GM18505 (cell line): ENCODE measurements around the gene VPS72.

Experiments
- ATAC-seq: cut with Tn5 transposase; IDR thresholded peaks from one replicate; pipeline ENCODE4 v1.9.1; 2021; ENCODE audit not compliant: unreplicated experiment
- POLR2A ChIP-seq: IDR thresholded peaks from 4 replicates; pipeline ENCODE4 v1.6.1; 2011; ENCODE audit warnings: borderline replicate concordance; ENCODE audit not compliant: insufficient read depth, insufficient read length; ENCODE audit errors: extremely low read depth

Gene VPS72

GRCh38 chr1:151146412-151147131 is 43.4 kb downstream of the VPS72 start, which contains the start of gene SEMA6C:
TSS of gene SEMA6C (minus strand) at chr1:151146631. CDS start at chr1:151142621, 4,010 bp downstream.
- peak; percentile 92 for ATAC-seq
- TF ChIP-seq POLR2A = peak; percentile 35

DNA sequence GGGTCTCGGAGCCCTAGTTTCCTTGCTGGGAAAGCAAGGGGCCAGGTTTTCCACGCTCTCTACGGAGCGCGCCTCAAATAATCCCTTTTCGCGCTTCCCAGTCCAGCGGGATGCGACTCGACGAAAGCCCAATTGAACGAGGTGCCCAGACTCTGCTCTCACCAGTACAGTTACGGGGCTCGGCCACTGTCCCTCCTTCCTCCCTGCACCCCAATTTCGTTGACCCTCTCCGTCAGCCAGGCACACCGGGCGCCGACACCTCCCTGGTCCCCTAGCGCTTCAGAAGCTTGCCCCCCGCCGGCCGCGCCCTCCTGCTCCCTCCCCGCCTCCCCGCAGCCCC is 44.0 kb downstream of the VPS72 start:
- ATAC-seq = peak; percentile 6
- TF ChIP-seq POLR2A = no peak

GRCh38 chr1:151145304-151146071 is 44.5 kb downstream of the VPS72 start:
- no peak for TF ChIP-seq POLR2A
- no peak for ATAC-seq

DNA sequence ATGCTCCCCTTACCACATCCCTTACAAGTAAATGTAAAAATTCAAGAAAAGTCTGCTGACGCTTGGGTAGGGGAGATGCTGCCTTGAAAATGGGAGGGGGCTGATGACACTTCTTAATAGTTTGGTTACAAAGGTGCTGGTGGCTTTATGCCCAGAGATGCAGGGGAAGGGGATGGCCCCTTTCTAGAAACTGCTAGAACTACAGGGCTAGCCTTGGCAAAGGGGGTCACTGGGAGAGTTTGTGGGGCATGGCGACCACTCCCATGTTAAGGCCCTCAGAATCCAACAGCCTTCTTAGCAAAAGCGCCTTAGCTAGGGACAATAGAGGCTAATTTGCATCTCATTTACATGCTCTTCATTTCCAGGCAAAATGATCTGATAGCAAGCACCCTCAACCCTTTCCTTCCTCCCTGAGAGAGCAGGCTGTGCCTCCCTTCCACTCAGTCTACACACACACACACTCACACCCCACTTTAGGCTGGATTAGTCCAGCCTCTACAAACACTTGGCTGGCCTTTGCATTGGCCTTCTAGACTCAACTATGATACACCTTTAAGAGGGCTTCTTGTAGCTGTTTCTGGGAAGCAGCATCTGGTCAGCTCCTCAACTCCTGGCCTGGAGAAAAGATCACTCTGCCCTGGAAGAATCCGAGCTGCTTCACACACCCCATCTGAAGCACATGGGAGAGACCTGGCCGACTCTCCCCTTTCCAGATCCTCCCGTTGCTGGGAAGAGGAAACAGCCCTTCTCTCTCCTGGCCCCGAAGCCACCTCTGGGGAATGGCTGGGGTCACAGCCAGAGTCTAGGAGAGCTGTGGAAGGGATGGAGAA is 45.3 kb downstream of the VPS72 start:
- no peak for ATAC-seq
- no peak for TF ChIP-seq POLR2A

- ATAC-seq = no peak
- no peak for TF ChIP-seq POLR2A
Observed at GRCh38 chr1:151143986-151144385, 46.0 kb downstream of the VPS72 start.

GRCh38 chr1:151143057-151143435 is 47.0 kb downstream of the VPS72 start:
- TF ChIP-seq POLR2A = no peak
- no peak for ATAC-seq

DNA sequence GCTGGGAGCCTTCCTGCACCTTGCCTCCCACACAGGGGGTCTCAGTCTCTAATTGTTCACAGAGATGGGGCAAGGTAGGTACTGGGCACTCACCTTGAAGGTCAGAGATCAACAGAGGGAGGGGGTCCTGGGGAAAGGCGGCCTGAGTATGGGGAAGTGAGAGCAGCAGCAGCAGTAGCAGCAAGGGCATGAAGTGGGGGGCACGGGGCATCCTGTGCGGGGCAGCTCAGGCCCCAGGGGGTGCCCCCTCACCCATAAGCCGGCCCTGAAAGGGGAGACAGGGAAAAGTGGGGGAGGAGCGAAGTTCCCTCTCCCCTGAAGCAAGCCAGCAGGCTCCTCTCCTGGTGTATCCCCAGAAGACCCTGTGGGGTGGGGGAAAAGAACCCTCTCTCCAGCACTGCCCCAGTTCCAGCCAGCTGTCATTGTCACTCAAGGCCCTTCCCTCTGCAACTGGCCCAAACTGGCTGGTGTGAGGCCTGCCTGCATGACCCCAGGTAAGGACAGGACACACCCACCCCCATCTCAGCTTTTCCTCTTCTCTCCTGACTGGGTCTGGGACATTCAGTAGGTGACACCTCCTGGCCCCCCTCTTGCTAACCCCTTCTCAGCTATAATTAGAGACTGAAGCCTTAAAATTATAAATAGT is 47.5 kb downstream of the VPS72 start:
- ATAC-seq = no peak
- no peak for TF ChIP-seq POLR2A

GRCh38 chr1:151137789-151138188 is 52.2 kb downstream of the VPS72 start:
- ATAC-seq = no peak
- no peak for TF ChIP-seq POLR2A

DNA sequence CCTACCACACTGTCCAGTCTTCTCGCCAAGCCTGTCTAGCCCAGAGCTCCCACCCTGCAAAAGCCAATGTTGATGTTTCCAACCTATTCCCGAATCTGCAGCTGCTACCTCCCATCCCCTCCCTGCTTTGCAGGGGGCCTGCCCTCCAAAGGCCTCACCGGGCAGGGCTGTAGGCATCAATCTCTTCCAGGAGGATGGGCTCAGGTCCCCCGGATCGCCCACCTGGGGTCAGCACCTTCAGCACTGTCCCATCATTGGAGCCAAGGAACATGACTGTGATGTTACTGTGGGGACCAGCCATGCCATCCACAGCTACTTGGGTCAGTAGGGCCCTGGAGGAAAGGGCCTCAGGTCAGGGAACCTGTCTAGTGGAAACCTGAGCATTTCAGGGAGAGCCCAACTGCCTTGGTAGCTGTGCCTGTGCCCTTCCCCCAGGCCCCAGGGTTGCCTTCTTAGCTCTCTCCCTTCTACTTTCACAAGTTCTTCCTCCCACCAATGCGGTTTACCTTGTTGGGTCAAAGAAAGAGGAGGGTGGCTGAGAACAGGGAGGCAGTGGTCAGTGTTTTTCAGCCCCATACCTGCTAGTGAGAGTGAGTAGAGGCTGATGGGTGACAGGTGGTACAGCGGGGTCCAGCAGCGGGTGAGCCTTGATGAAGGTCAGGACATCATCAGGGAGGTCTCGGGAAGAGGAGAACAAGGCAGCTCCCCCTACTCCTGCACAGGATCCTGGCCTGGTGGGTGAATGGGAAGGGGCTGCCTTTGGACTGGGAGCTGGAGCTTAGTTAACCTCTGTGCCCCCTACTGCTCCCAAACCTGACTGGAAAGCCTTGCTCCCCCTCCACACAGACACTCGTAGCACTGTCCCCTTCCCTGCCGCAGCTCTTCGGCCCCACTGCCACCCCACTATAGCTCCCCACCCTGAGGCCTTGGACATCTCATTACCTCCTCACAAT is 54.3 kb downstream of the VPS72 start:
- no peak for ATAC-seq
- no peak for TF ChIP-seq POLR2A

DNA sequence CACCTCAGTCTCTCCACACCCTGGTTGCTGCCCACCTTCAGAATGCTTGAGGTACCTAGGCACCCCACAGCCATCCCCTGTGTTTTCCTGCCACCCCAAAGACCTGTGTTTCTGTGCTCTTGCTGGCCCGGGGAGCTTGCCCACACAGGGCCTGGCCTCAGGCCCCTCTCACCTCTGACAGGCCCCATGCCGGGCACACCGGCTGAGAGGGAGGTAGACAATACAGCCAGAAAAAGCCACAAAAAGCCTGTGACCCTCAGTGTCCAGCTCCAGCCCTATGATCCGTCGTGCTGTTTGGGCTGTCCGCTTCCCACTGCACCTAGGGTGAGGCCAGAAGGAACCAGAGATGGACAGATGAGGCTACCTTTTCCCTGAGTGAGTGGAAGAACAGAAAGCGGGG is 55.0 kb downstream of the VPS72 start:
- ATAC-seq = no peak
- no peak for TF ChIP-seq POLR2A

GRCh38 chr1:151134396-151134795 is 55.6 kb downstream of the VPS72 start:
- ATAC-seq = no peak
- no peak for TF ChIP-seq POLR2A
